Right forelimb (tissue), 1 donor: ENCODE results near the gene FRY.

Experiments used
- DNase-seq: peaks from one replicate; pipeline ENCODE4 v3.0.0-alpha.2; 2018

FRY gene

GRCh38 chr13:32228330-32229041 is 196.9 kb downstream of the FRY start:
- no peak for DNase-seq

- no peak for DNase-seq
These were observed 197.9 kb downstream of the FRY start for GRCh38 chr13:32229443-32229842.

DNA sequence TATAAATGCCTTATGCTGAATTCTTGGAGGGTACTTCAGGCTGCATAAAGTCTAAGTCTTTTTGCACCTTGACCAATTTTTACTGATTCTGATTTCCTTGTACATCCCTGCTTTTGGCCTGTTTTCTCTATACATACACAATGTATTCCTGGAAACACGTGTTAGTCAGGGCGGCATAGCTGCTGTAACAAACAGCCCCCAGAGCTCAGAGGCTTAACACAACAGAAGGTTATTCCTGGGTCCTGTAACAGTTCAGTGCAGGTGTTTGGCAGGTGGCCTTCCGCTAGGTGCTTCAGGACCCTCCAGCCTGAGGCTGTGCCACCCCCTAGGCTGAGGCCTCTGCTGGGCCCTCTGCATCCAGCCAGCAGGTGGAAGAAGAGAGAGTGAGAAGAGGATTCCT is 200.7 kb downstream of the FRY start:
- no peak for DNase-seq

GRCh38 chr13:32233062-32233461 is 201.5 kb downstream of the FRY start:
- no peak for DNase-seq

DNA sequence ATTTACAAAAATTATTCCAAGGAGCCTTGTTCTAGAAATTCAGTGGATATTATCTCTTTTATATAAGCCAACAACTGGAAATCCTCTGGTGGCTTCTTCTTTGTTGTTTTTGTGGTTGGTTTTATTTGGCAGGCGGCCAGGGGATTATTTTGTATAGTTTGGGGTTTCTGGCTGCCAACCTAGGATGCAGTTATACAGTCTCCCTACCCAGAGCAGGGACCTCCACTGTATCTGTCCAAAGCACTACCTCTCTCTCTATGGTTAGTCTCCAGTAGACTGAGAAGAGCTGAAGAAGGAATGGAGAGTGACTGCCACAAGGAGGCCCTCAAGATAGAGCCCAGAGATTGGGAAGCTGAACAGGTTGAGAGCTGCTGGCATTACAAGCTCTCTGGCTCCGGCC is 203.3 kb downstream of the FRY start:
- no peak for DNase-seq

GRCh38 chr13:32237681-32238080 is 206.1 kb downstream of the FRY start:
- DNase-seq: no peak

- DNase-seq: no peak
These were observed 212.1 kb downstream of the FRY start for GRCh38 chr13:32243695-32244094.

DNA sequence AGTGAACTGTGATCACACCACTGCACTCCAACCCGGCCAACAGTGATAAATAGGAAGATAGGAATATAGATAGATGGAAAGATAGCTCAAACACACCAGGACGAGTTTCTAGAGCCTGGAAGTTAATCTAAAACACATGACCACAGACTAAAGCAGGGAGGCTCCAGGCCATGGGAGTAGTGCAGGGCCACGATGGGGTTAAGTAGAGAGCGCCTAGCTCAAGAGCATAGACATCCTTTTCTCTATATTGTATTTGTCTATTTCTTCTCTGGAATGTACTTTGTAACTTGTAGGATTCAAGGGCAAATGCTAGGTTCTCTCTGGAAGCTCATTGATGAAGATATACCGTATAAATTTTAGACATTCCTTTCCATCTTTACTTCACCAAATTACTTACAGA is 214.0 kb downstream of the FRY start:
- no peak for DNase-seq

DNA sequence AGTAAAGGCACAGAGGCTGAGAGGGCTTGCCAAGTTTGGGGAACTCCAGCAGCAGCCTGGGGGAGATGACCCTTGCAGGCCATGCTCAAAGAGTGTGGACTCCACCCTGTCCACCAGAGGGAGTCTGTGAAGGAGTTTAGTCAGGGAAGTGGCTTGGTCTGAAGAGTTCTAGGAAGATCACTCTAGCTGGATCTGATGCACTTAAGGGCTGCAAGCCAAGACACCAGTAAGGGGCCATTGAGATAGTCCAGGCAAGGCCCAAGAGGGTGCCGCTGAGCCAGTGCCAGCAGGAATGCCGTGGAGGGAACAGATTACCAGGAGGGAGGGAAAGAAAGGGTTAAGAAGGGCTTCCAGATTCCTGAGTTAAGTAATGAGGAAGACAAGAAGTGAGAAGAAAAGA is 214.9 kb downstream of the FRY start:
- no peak for DNase-seq

DNA sequence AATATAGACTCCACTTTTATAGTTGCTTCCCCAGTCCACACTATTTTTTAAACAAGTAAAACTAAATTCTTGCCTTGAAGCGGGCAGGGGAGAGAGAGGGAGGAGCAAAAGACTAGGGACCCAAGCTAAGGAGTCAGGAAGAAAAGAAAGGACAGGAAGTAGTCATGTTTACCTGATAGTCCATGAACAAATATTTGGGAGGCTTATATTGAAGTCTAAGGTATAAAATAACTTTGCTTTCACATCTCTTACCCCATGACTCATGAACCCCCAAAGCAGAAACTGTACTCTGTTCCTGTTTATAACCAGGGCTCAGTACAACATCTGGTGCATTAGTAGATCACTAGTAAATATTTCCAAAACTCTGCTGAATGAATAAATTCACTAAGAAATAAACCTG is 216.3 kb downstream of the FRY start:
- no peak for DNase-seq

GRCh38 chr13:32248801-32249200 is 217.2 kb downstream of the FRY start:
- DNase-seq: no peak

DNA sequence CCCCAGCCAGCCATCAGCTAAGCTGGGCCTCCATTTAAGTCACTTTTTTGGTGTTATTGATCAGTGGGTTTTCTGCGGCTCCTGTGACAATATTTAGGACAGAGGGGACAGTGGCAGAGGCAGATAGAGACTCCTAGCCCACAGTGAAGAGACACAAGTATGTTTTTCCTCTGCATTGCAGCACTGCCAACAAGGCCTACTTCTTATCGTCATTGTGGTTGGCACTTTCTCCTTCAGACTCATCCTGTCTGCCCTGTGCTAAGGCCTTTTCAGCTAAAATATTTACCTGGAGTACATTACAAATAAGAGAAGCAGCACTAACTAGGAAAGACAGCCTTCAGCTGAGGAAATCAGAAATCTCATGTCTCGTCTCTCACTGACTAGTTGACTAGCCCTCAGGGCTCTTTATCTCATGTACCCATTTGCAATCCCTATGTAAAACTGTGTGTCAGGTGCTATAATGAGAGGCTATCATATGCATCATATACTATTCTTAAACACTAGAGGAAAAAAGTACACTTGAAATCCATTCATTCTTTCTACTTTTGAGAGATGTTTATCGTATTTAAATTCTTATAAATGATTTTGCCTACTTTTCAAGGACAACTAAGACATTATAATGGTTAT is 221.4 kb downstream of the FRY start:
- DNase-seq: no peak

- no peak for DNase-seq
These were observed 222.4 kb downstream of the FRY start for GRCh38 chr13:32253911-32254399.

DNA sequence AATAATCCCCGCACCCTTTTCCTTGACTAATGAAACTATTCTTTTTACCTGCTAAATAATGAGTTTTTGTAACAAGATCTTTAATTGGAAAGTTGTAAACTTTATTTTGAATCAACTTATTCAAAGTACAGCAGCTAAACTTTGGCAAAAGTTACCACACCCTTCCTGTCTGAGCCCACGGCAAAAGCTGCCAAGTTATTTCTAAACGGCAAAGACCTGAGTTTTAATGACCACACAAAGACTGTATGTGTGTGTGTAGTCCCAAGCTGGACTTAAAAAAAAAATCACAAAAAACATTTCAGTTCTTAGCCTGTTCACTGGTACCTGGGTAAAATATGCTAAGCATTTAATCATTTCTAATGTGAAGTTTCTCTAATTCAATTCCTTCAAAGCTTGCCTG is 222.8 kb downstream of the FRY start:
- no peak for DNase-seq

DNA sequence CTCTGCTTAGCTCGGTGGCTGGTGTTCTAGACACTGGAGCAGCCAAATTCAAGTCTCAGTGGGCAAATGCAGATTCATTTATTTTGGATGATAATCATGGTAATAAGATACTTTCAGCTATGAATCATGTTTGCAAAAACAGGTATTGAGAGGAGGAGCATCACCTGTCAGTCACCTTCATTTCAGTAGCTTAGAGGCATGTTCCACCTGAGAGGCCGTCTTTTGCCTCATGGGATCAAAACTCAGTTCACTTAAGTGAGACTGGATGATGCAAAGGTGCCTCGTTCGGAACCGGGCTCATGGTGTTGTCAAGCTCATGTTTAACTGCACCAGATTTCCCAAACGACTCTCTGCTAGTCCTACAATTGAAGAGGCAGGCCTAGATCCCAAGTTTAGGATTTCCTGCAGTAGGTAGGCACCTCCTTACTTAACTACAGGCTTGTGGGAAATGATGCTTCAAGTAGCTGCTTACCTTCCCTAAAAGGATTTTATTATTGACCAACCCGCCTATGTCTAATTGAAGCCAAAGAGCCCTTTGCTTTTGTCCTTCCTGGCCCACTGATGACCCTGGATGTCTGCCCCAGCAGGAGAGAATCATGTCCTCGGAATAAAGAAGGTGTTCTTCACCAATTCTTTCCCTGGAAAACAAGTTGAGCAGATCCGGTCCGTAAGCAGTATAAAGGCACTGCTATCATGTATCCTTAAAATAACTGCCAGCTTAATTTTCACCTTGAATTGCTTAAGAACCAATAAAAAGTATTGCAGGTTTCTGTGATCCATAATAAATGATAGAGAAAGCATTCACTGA is 223.5 kb downstream of the FRY start:
- no peak for DNase-seq

DNA sequence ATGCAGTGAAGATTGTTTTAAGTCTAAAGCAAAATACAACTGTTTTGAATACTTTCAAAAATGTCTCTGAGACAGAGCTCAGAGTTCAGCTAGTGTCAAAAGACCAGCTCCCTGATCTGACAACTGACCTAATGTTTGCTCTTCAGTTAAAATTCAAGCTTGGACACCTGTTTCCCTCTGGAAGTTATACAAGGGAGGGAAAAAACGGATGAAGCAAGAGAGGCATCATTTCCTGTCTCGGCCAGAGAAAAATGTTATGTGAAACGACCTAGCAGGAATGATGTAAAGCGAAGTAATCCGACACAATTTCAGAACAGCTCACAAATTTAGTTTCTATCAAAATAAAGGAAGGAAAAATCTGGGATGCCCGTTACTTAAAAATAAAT is 224.1 kb downstream of the FRY start:
- DNase-seq: no peak

- DNase-seq: no peak
These were observed 224.7 kb downstream of the FRY start for GRCh38 chr13:32256243-32256642.

GRCh38 chr13:32257649-32258048 is 226.1 kb downstream of the FRY start:
- no peak for DNase-seq

- no peak for DNase-seq
These were observed 227.5 kb downstream of the FRY start for GRCh38 chr13:32259116-32259515.

- DNase-seq: peak; percentile 48
These were observed 230.0 kb downstream of the FRY start for GRCh38 chr13:32261567-32261966.

GRCh38 chr13:32262165-32262564 is 230.6 kb downstream of the FRY start:
- DNase-seq: no peak

DNA sequence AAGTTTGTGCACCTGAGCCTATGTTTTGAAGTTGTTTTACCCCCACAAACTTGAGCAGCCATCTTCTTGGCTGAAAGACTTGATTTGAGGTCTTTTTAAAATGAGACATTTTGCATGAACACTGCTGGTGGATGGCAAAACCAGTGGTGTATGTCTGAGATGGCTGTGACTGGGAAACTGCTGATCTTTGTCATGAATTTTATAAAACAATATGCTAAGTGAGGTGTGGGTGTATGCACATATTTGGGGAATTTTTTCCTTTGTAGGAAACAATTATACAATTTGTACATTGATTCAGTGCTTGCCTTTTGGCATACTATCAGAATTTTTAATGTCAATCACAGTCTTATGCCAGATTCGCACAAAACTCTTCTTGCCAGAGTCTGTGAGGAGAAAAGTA is 231.0 kb downstream of the FRY start:
- no peak for DNase-seq

DNA sequence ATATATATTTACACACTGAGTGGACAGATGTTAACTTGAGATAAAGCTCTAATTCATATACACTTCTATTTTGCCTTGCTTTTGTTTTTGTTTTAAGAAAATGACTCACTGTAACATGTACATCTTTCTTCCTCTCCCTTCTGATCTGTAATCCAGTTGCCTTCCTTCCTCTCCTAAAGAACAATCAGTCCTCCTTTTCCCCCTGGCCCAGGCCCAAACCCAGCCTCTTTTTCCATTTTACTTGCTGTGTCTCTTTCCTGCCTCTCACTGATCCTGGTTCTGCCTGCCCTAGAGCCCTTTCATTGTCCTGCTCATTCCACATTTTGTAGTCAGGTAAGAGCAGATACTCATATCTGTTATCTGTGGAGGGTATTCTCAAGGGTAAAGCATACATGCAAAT is 232.8 kb downstream of the FRY start:
- peak; percentile 52 for DNase-seq

DNA sequence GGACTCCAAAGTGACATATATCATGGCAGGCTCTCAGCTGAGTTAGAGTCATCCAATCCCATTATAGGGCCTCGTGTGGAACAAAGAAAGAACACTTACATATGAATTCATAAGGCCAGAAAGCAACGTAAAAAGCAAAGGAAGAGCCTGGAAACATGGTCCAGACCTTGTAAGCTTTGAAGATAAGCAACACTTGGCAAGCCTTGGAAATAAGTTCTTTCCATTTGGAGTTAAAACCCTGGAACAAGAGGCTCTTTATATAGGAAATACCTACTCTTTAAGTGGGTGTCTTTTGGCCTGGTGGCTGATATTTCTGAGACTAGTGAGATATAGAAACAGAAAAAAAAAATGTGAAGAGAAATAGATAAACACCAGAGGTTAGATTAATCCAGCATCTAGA is 234.2 kb downstream of the FRY start:
- DNase-seq: no peak
